Neural crest cell (in vitro differentiated cells): ENCODE measurements around the gene BPTF. TPM values are rescaled to one million over a fixed set of nuclear protein-coding genes. Genes with fewer than 3 reads are reported as not detected.
"Not testable (repeated sequence)": the region's sequence is repeated elsewhere in the genome, so short reads cannot be mapped to it uniquely, and the experiment has no call there.

Experiments
- DNase-seq: peaks from one replicate; pipeline ENCODE4 v3.0.0; 2021; ENCODE audit warnings: low read depth, mixed read lengths, low spot score
- H3K27ac Mint-ChIP-seq: one replicate; pipeline ENCODE4 v1.8.0; 2021; ENCODE audit warnings: mild to moderate bottlenecking, mixed read lengths; ENCODE audit not compliant: unreplicated experiment
- H3K27me3 Mint-ChIP-seq: 2 replicates; pipeline ENCODE4 v1.8.0; 2021; ENCODE audit warnings: low read depth, mild to moderate bottlenecking, mixed read lengths
- H3K36me3 Mint-ChIP-seq: 2 replicates; pipeline ENCODE4 v1.8.0; 2021; ENCODE audit warnings: low read depth, mild to moderate bottlenecking, mixed read lengths
- H3K4me1 Mint-ChIP-seq: 2 replicates; pipeline ENCODE4 v1.8.0; 2021; ENCODE audit warnings: mixed read lengths
- H3K4me3 Mint-ChIP-seq: one replicate; pipeline ENCODE4 v1.8.0; 2021; ENCODE audit warnings: mild to moderate bottlenecking, mixed read lengths
- H3K9me3 Mint-ChIP-seq: 2 replicates; pipeline ENCODE4 v1.8.0; 2021; ENCODE audit warnings: mixed read lengths
- CTCF ChIP-seq: fragments of 200-600 bp; sonication (generic); conservative IDR thresholded peaks from 2 replicates; pipeline ENCODE4 v1.5.0; 2021; ENCODE audit warnings: antibody characterized with exemption, mild to moderate bottlenecking
- total RNA-seq: library from RNA; stranded (reverse); gene quantifications from 2 replicates; pipeline ENCODE4 v1.2.1, GENCODE V29; 2021

Gene BPTF
- total RNA-seq, 1 donor from 2014 or later = 158 TPM

- Mint-ChIP-seq H3K27ac (no peak overlapping the region), H3K36me3 (peaks cover 18% of the 10 kb centered on the region), H3K4me1 (no peaks in the 10 kb centered on the region), H3K27me3 (no peaks in the 10 kb centered on the region), H3K9me3 (no peaks in the 10 kb centered on the region), H3K4me3 (no peak overlapping the region)
- DNase-seq = no peak
- TF ChIP-seq CTCF = no peak
Measured at GRCh38 chr17:67881083-67881482, 55.8 kb downstream of the BPTF start.

- no peaks in the 10 kb centered on the region for H3K4me1 Mint-ChIP-seq
- no peak overlapping the region for H3K4me3 Mint-ChIP-seq
- H3K27me3 Mint-ChIP-seq = no peaks in the 10 kb centered on the region
- H3K36me3 Mint-ChIP-seq = peaks cover 7% of the 10 kb centered on the region
- H3K9me3 Mint-ChIP-seq = no peaks in the 10 kb centered on the region
- no peak for TF ChIP-seq CTCF
- H3K27ac Mint-ChIP-seq = no peak overlapping the region
- DNase-seq = no peak
Measured at GRCh38 chr17:67884741-67885140, 59.4 kb downstream of the BPTF start.

GRCh38 chr17:67891481-67892119 lies 66.3 kb downstream of the BPTF start:
- Mint-ChIP-seq H3K36me3 (peaks cover 14% of the 10 kb centered on the region), H3K9me3 (no peaks in the 10 kb centered on the region), H3K4me3 (no peak overlapping the region), H3K27me3 (no peaks in the 10 kb centered on the region), H3K4me1 (no peaks in the 10 kb centered on the region), H3K27ac (no peak overlapping the region)
- DNase-seq = no peak
- TF ChIP-seq CTCF = peak; percentile 41

GRCh38 chr17:67902511-67903231 lies 77.4 kb downstream of the BPTF start:
- no peak for TF ChIP-seq CTCF
- peak overlapping the region; percentile 77 for H3K4me3 Mint-ChIP-seq
- peaks cover 37% of the 10 kb centered on the region for H3K4me1 Mint-ChIP-seq
- H3K27me3 Mint-ChIP-seq = no peaks in the 10 kb centered on the region
- peaks cover 32% of the 10 kb centered on the region for H3K36me3 Mint-ChIP-seq
- peak; percentile 23 for DNase-seq
- H3K9me3 Mint-ChIP-seq = no peaks in the 10 kb centered on the region
- H3K27ac Mint-ChIP-seq = peak overlapping the region; percentile 98

GRCh38 chr17:67905298-67905697 lies 80.0 kb downstream of the BPTF start:
- H3K4me3 Mint-ChIP-seq, H3K27ac Mint-ChIP-seq, H3K27me3 Mint-ChIP-seq, H3K9me3 Mint-ChIP-seq, DNase-seq: not testable (repeated sequence)
- peaks cover 37% of the 10 kb centered on the region for H3K4me1 Mint-ChIP-seq
- peaks cover 36% of the 10 kb centered on the region for H3K36me3 Mint-ChIP-seq

GRCh38 chr17:67910117-67910803 lies 85.0 kb downstream of the BPTF start:
- H3K4me1 Mint-ChIP-seq = not testable (repeated sequence)
- peaks cover 36% of the 10 kb centered on the region for H3K36me3 Mint-ChIP-seq

More at GRCh38 chr17:67910117-67910803, 85.0 kb downstream of the BPTF start:
- H3K27me3 Mint-ChIP-seq, DNase-seq, H3K4me3 Mint-ChIP-seq, H3K9me3 Mint-ChIP-seq, H3K27ac Mint-ChIP-seq: not testable (repeated sequence)
